HFF-Myc (cell line): ENCODE results near the gene LASP1NB.
A peak's percentile ranks its signal among the peaks of the same experiment; 100 is the strongest.
"Not testable (repeated sequence)": the region's sequence is repeated elsewhere in the genome, so short reads cannot be mapped to it uniquely, and the experiment has no call there.

ENCODE experiments used
- DNase-seq: peaks from one replicate; pipeline ENCODE4 v3.0.0-alpha.2; 2011; ENCODE audit warnings: low read depth; ENCODE audit errors: extremely low read depth
- H3K4me3 ChIP-seq: replicated peaks from 2 replicates; pipeline ENCODE4 v1.5.1; 2011; ENCODE audit warnings: low read depth, mild to moderate bottlenecking, control low read depth, low read length
- CTCF ChIP-seq: IDR thresholded peaks from 2 replicates; pipeline ENCODE4 v1.5.1; 2012; ENCODE audit warnings: mild to moderate bottlenecking, low read depth, low read length, control low read depth; ENCODE audit errors: missing control alignments

Gene LASP1NB

GRCh38 chr17:38921756-38922411 lies 3.5 kb upstream of the LASP1NB start:
- TF ChIP-seq CTCF = no peak
- H3K4me3 ChIP-seq = no peak overlapping the region
- DNase-seq = no peak

- no peak for TF ChIP-seq CTCF
- peak; percentile 29 for DNase-seq
- no peak overlapping the region for H3K4me3 ChIP-seq
Observed at GRCh38 chr17:38922538-38923297, 2.7 kb upstream of the LASP1NB start.

GRCh38 chr17:38926293-38927070 lies 1.1 kb downstream of the LASP1NB start:
- DNase-seq = no peak
- no peak overlapping the region for H3K4me3 ChIP-seq
- no peak for TF ChIP-seq CTCF

GRCh38 chr17:38930782-38931181 lies 5.4 kb downstream of the LASP1NB start:
- not testable (repeated sequence) for H3K4me3 ChIP-seq

GRCh38 chr17:38933962-38934361 lies 8.5 kb downstream of the LASP1NB start:
- DNase-seq, H3K4me3 ChIP-seq: not testable (repeated sequence)

More at GRCh38 chr17:38930782-38931181, 5.4 kb downstream of the LASP1NB start:
- DNase-seq = not testable (repeated sequence)

- DNase-seq = no peak
- no peak for TF ChIP-seq CTCF
- no peak overlapping the region for H3K4me3 ChIP-seq
Observed at GRCh38 chr17:38939987-38940386, 14.6 kb downstream of the LASP1NB start.

GRCh38 chr17:38940404-38940803 lies 15.0 kb downstream of the LASP1NB start:
- no peak for DNase-seq
- H3K4me3 ChIP-seq = no peak overlapping the region
- no peak for TF ChIP-seq CTCF
